Measurements from ENCODE around the gene KRT12.

DNA sequence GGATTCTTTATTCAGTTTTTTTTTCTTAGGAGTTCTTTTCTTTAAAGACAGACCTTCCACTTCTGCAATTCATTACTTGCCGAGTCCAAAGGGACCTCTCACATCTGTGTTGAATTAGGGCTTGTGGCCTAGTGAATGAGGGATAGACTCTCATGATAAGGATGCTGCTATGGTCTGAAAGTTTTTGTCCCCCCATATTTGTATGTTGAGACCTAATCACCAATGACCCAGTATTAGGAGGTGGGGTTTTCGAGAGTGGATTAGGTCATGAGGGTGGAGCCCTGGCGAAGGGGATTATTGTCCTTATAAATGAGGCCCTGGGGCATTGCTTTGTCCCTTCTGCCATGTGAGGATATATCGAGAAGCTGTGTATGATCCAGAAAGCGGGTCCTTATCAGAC is 9.5 kb downstream of the KRT12 start:
- no peak for TF ChIP-seq CTCF (IDR thresholded peaks at IDR 0.05)
- TF ChIP-seq POLR2A (IDR thresholded peaks at IDR 0.05) = no peak

Measured in right lobe of liver (tissue), 4 donors.